ENCODE measurements around the gene POU2AF1. TPM values are rescaled to one million over a fixed set of nuclear protein-coding genes. Genes with fewer than 3 reads are reported as not detected.

The POU2AF1 gene
- polyA plus RNA-seq, 2 of the 4 experiments (the other 2 are of a cell fraction) = not detected

DNA sequence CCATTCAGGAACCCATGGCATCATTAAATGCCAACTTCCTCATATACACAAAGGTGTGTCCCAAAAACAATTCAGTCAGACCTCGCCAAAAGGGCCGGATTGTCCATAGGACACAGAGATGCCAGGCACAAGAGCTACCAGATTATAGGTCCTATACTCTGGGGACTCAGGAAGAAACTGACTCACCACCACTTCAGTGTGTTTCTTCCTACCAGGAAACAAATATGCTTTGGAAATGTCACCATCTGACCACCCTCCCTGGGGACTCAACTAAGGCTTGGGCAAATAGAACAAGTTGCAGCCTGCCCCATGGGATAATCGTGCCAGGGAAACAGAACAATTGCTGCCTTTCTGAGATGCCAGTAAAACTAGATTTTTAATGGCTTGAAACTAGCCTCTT, 69.0 kb downstream of the POU2AF1 start:
- ATAC-seq (peak in 1 of 2 experiments; percentile 49; a peak in 2 of 6 replicates), DNase-seq (ENCODE audit: low read depth in 1 of 2, low spot score in 1 of 2) (no peak), FAIRE-seq (no peak)
- POLR2A ChIA-PET = no interaction called here
- Histone ChIP-seq H3K4me2 (peak overlapping the region; percentile 38; the same call in 2 of the 3 replicates), H3K9me3 (no peaks in the 10 kb centered on the region), H3K4me3 (no peak overlapping the region), H3K27ac (peak overlapping the region; percentile 21 to 56; a peak in 1 of 6 replicates), H3K4me1 (peaks cover 35% of the 10 kb centered on the region)
- WGBS (ENCODE audit: missing lambda C conversion rate) = 27% methylated on average over 3 of the region's 3 CpGs
- TF ChIP-seq ZFP36 (IDR thresholded peaks at IDR 0.05; ENCODE audit: borderline replicate concordance, partially characterized antibody) (no peak), BHLHE40 (IDR thresholded peaks at IDR 0.05; ENCODE audit: low read depth, low read length) (no peak), CBX2 (IDR thresholded peaks at IDR 0.05; ENCODE audit: borderline replicate concordance, low read depth) (no peak)
- CTCF ChIA-PET = interaction anchor here (0.9 kb wide), 1 partner anchor 11 kb away, joined by 3 read pairs; the partner anchor contains the start of gene POU2AF3

DNA sequence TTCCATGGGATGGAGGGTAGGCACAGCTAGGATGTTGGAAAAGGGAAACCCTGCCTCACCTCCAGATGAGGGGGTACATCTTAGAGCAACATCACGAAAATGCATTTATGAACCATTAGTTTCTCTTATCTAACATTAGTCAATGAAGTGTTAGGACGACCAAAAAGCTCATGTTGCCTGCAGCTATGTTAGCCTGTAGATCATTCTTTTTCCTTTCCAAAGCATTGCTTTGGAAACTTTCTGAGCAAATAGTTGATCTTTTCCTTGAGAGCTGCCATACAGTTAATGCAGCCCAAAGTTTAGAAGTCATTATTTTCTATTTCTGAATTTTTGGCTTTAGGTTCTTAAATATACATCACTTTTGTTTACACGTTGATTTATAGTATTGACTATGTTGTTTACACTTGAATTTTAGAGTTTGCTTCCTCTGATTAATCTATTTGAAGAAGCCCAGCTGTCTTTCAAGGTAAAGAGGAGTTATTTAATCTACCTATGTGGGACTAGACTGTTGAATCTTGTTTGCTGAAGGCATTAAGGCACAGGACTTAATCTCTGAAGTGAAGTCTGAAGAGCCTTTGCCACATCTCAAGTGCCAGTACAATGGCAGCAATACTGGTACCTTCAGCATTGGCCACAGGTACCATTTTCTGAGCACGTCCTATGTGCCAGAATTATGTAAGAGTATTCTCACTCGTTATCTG, 69.7 kb downstream of the POU2AF1 start:
- FAIRE-seq (no peak), ATAC-seq (peak in 1 of 2 experiments; percentile 27; a peak in 1 of 6 replicates), DNase-seq (ENCODE audit: low read depth in 1 of 2, low spot score in 1 of 2) (no peak)
- ChIA-PET POLR2A (no interaction called here), CTCF (interaction anchor here (0.7 to 0.9 kb wide), 2 partner anchors 17 to 114 kb away, joined by 3 to 5 read pairs; no protein-coding TSS in a partner anchor)
- WGBS (ENCODE audit: missing lambda C conversion rate) = 40% methylated on average over 5 of the region's 5 CpGs
- Histone ChIP-seq H3K4me1 (peaks cover 35% of the 10 kb centered on the region), H3K4me3 (no peak overlapping the region), H3K27ac (peak overlapping the region; percentile 21 to 56; a peak in 1 of 6 replicates), H3K4me2 (peak overlapping the region; percentile 38; the same call in 2 of the 3 replicates), H3K9me3 (no peaks in the 10 kb centered on the region)
- TF ChIP-seq, protein P1, sequence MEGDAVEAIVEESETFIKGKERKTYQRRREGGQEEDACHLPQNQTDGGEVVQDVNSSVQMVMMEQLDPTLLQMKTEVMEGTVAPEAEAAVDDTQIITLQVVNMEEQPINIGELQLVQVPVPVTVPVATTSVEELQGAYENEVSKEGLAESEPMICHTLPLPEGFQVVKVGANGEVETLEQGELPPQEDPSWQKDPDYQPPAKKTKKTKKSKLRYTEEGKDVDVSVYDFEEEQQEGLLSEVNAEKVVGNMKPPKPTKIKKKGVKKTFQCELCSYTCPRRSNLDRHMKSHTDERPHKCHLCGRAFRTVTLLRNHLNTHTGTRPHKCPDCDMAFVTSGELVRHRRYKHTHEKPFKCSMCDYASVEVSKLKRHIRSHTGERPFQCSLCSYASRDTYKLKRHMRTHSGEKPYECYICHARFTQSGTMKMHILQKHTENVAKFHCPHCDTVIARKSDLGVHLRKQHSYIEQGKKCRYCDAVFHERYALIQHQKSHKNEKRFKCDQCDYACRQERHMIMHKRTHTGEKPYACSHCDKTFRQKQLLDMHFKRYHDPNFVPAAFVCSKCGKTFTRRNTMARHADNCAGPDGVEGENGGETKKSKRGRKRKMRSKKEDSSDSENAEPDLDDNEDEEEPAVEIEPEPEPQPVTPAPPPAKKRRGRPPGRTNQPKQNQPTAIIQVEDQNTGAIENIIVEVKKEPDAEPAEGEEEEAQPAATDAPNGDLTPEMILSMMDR (IDR thresholded peaks at IDR 0.05) = no peak
- peak; percentile 24; the same call in 1 of the 2 replicates for TF ChIP-seq GATA3 (IDR thresholded peaks at IDR 0.05; ENCODE audit: borderline replicate concordance)

DNA sequence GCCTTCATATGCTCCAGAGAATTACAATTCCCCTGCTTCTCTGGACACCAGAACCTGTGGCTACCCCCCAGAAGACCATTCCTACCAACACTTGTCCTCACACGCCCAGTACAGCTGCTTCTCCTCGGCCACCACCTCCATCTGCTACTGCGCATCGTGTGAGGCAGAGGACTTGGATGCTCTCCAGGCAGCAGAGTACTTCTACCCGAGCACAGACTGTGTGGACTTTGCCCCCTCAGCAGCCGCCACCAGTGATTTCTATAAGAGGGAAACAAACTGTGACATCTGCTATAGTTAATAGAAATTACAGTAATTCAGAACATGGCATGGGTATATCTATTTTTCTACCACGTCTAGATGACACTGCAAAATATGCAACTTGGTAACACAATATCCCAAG, 70.9 kb downstream of the POU2AF1 start:
- WGBS (ENCODE audit: missing lambda C conversion rate) = 7% methylated on average over 6 of the region's 7 CpGs
- POLR2A ChIA-PET = no interaction called here
- H3K4me1 ChIP-seq = peaks cover 44% of the 10 kb centered on the region
- TF ChIP-seq RFX5 (IDR thresholded peaks at IDR 0.05) = no peak
- peak; percentile 44 for TF ChIP-seq MAFK (IDR thresholded peaks at IDR 0.05; ENCODE audit: partially characterized antibody)
- CTCF ChIA-PET = no interaction called here
- DNase-seq (ENCODE audit: low read depth in 1 of 2, low spot score in 1 of 2) = peak; percentile 20 to 58
- no peak overlapping the region for H3K4me3 ChIP-seq
- peak; percentile 78 to 88 for ATAC-seq
- H3K4me2 ChIP-seq = peak overlapping the region; percentile 69
- peak overlapping the region; percentile 48 to 57; a peak in 5 of 6 replicates for H3K27ac ChIP-seq
- no peak for FAIRE-seq
- no peaks in the 10 kb centered on the region for H3K9me3 ChIP-seq

DNA sequence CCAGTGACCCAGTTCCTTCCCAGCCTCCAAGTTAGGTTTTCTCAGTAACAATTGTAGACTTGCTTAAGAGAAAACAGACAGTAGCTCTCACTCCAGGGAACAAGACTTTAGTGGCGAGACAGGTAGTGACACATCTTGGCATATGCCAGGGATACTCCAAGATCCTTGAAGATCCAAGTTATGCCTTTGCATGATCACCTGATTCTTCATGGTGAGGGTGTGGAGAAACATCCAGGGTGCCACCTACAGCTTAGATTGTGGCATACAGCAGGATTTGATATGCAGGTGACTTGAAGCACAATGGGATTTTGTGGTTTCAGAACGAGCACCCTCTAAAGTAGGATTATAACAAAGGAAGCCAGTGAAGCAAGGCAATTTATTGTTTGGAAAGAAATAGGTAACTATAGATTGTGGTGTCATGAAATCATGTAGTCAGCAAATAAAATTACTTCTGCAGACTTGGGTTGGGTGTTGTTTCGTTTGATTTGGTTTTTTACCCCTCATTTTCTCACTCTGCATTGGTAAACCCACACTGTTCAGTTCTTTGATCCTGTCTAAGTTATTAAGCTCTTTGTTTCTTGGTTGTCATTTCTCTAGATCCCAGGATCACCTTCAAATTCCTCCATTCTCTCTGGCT, 71.5 kb downstream of the POU2AF1 start:
- ATAC-seq (peak; percentile 34 to 60; a peak in 3 of 6 replicates), FAIRE-seq (no peak), DNase-seq (ENCODE audit: low read depth in 1 of 2, low spot score in 1 of 2) (no peak)
- Histone ChIP-seq H3K4me1 (peaks cover 48% of the 10 kb centered on the region), H3K4me3 (no peak overlapping the region), H3K27ac (peak overlapping the region; percentile 48 to 57; a peak in 5 of 6 replicates), H3K4me2 (peak overlapping the region; percentile 69), H3K9me3 (no peaks in the 10 kb centered on the region)
- WGBS (ENCODE audit: missing lambda C conversion rate) = 67% methylated on average over 3 of the region's 3 CpGs
- peak; percentile 79 for TF ChIP-seq MAFK (IDR thresholded peaks at IDR 0.05; ENCODE audit: partially characterized antibody)
- TF ChIP-seq, protein P2, sequence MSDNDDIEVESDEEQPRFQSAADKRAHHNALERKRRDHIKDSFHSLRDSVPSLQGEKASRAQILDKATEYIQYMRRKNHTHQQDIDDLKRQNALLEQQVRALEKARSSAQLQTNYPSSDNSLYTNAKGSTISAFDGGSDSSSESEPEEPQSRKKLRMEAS (IDR thresholded peaks at IDR 0.05) = no peak
- ChIA-PET POLR2A (no interaction called here), CTCF (no interaction called here)

DNA sequence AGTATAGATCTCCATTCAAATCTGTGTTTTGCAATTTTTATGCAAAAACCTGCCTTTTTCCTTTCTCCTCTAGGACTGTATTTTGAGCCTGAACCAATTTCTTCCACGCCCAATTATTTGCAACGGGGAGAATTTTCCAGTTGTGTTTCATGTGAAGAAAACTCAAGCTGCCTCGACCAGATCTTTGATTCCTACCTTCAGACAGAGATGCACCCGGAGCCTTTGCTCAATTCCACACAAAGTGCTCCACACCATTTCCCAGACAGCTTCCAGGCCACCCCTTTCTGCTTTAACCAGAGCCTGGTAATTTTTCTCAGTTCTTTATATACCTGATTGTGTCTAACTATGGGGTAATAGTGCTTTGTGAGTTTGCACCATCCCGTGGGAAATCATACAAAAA, 72.8 kb downstream of the POU2AF1 start:
- CTCF ChIA-PET = no interaction called here
- ATAC-seq (no peak), FAIRE-seq (no peak), DNase-seq (ENCODE audit: low read depth in 1 of 2, low spot score in 1 of 2) (no peak)
- Histone ChIP-seq H3K9me3 (no peaks in the 10 kb centered on the region), H3K4me1 (peaks cover 48% of the 10 kb centered on the region), H3K27ac (no peak overlapping the region), H3K4me3 (no peak overlapping the region), H3K4me2 (no peak overlapping the region)
- 68% methylated on average over 5 of the region's 5 CpGs for WGBS (ENCODE audit: missing lambda C conversion rate)
- POLR2A ChIA-PET = no interaction called here
- TF ChIP-seq HDAC2 (IDR thresholded peaks at IDR 0.05) (no peak), NPAS2 (CRISPR knock-in tag; IDR thresholded peaks at IDR 0.05; ENCODE audit: borderline replicate concordance) (no peak), POLR2A (IDR thresholded peaks at IDR 0.05; ENCODE audit: low read length) (no peak), HEYL (CRISPR knock-in tag; IDR thresholded peaks at IDR 0.05) (no peak), HOXA7 (CRISPR knock-in tag; IDR thresholded peaks at IDR 0.05) (no peak), JUNB (IDR thresholded peaks at IDR 0.05) (no peak)
- TF ChIP-seq, protein P3, sequence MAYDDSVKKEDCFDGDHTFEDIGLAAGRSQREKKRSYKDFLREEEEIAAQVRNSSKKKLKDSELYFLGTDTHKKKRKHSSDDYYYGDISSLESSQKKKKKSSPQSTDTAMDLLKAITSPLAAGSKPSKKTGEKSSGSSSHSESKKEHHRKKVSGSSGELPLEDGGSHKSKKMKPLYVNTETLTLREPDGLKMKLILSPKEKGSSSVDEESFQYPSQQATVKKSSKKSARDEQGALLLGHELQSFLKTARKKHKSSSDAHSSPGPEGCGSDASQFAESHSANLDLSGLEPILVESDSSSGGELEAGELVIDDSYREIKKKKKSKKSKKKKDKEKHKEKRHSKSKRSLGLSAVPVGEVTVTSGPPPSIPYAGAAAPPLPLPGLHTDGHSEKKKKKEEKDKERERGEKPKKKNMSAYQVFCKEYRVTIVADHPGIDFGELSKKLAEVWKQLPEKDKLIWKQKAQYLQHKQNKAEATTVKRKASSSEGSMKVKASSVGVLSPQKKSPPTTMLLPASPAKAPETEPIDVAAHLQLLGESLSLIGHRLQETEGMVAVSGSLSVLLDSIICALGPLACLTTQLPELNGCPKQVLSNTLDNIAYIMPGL (CRISPR knock-in tag; IDR thresholded peaks at IDR 0.05; ENCODE audit: borderline replicate concordance) = no peak
- TF ChIP-seq, protein P4, sequence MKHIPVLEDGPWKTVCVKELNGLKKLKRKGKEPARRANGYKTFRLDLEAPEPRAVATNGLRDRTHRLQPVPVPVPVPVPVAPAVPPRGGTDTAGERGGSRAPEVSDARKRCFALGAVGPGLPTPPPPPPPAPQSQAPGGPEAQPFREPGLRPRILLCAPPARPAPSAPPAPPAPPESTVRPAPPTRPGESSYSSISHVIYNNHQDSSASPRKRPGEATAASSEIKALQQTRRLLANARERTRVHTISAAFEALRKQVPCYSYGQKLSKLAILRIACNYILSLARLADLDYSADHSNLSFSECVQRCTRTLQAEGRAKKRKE (CRISPR knock-in tag; IDR thresholded peaks at IDR 0.05; ENCODE audit: low read depth) = no peak
